Loucy (cell line): Measurements from ENCODE around the gene ZNF521.

Experiments used
- H2AFZ ChIP-seq: fragments of 200-600 bp; sonication (generic); 2 replicates; pipeline ENCODE4 v1.6.0; 2016; ENCODE audit warnings: antibody characterized with exemption, mild to moderate bottlenecking, low read length, moderate library complexity
- H3F3A ChIP-seq: fragments of 200-600 bp; 2 replicates; pipeline ENCODE4 v1.6.0; 2016; ENCODE audit warnings: antibody characterized with exemption, low read depth, mild to moderate bottlenecking
- H3K27me3 ChIP-seq: fragments of 200-600 bp; sonication (generic); 2 replicates; pipeline ENCODE4 v1.6.1; 2014; ENCODE audit warnings: low read length, mild to moderate bottlenecking; ENCODE audit not compliant: insufficient read depth, poor library complexity, severe bottlenecking
- H3K36me3 ChIP-seq: fragments of 200-600 bp; sonication (generic); 2 replicates; pipeline ENCODE4 v1.6.1; 2016; ENCODE audit warnings: low read length; ENCODE audit not compliant: insufficient read depth
- H3K4me1 ChIP-seq: fragments of 200-600 bp; sonication (generic); 2 replicates; pipeline ENCODE4 v1.5.1; 2014; ENCODE audit warnings: low read length, mild to moderate bottlenecking; ENCODE audit not compliant: insufficient read depth, poor library complexity, severe bottlenecking
- H3K4me2 ChIP-seq: fragments of 200-600 bp; sonication (generic); 2 replicates; pipeline ENCODE4 v1.6.0; 2014; ENCODE audit warnings: antibody characterized with exemption, low read length, low read depth, mild to moderate bottlenecking; ENCODE audit not compliant: poor library complexity, severe bottlenecking
- H3K4me3 ChIP-seq: fragments of 200-600 bp; sonication (generic); 2 replicates; pipeline ENCODE4 v1.5.1; 2014; ENCODE audit warnings: low read length, mild to moderate bottlenecking, mixed read lengths; ENCODE audit not compliant: poor library complexity, severe bottlenecking
- H3K79me2 ChIP-seq: fragments of 200-600 bp; sonication (generic); 2 replicates; pipeline ENCODE4 v1.6.1; 2014; ENCODE audit warnings: low read length; ENCODE audit not compliant: insufficient read depth
- H3K9ac ChIP-seq: fragments of 200-600 bp; sonication (generic); 2 replicates; pipeline ENCODE4 v1.6.0; 2014; ENCODE audit warnings: mild to moderate bottlenecking, low read depth, low read length, moderate library complexity; ENCODE audit not compliant: poor library complexity, severe bottlenecking
- H3K9me2 ChIP-seq: fragments of 200-600 bp; sonication (generic); replicated peaks from 2 replicates; pipeline ENCODE4 v1.6.1; 2016; ENCODE audit warnings: low read depth, low read length, mixed read lengths
- H3K9me3 ChIP-seq: fragments of 200-600 bp; sonication (generic); 2 replicates; pipeline ENCODE4 v1.6.1; 2014; ENCODE audit warnings: mild to moderate bottlenecking, antibody characterized with exemption, low read length, low read depth; ENCODE audit not compliant: insufficient read depth
- H4K20me1 ChIP-seq: fragments of 200-600 bp; sonication (generic); 2 replicates; pipeline ENCODE4 v1.6.0; 2014; ENCODE audit warnings: antibody characterized with exemption, low read length, mild to moderate bottlenecking; ENCODE audit not compliant: insufficient read depth, poor library complexity, severe bottlenecking
- CTCF ChIP-seq: fragments of 200-600 bp; sonication (generic); conservative IDR thresholded peaks from 2 replicates; pipeline ENCODE4 v1.5.1; 2014; ENCODE audit warnings: mild to moderate bottlenecking, antibody characterized with exemption, low read length
- EZH2phosphoT487 ChIP-seq: fragments of 200-600 bp; IDR thresholded peaks from 2 replicates; pipeline ENCODE4 v1.6.1; 2018; ENCODE audit warnings: antibody characterized with exemption, mild to moderate bottlenecking, moderate library complexity, borderline replicate concordance

ZNF521 gene

DNA sequence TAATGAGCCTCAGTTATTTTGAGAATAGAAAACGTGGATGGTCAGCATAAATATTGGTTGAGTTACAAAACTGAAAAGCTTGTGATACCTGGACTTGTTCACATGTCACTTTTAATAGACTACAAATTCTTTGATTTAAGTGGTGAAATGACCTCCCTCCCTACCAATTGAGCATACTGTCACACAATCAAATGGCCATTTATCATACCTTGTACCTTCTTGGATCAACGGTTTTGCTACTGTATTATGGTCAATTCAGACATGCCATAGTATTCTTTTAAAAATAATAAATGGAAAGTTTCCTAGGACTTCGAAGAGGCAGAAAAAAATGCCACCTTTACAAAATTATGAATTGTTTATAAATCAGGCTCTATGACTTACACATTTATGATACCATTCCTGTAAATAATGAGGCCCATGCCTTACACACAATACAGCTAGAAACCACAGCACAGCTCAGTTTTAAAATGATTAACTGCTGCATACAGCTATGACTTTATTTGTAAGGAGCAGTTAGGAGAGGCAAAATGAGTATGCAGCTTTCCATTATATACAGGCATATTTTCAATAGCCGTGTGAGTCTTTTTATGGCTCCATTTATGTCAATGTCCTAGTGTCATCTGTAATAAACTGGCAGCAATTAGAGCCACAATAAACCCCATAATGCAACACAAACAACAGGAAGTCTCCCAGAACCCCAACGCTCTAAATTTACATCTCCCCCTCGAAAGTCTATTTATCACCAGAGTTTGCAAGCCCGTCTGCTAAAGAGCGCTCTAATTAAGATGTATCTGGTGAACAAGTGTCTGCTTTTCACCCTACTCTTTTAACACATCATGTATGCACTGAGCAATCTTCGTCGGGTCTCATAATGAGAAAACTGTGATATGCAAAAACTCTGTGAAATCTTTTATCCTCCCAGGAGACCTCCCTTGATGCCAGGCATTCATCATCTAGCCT, 176.1 kb downstream of the ZNF521 start:
- Histone ChIP-seq H2AFZ (no peak overlapping the region), H3K79me2 (peaks cover under 1% of the 10 kb centered on the region; the same call in 1 of the 2 replicates), H3F3A (no peaks in the 10 kb centered on the region), H3K4me3 (no peak overlapping the region), H3K4me2 (no peak overlapping the region), H3K9me2 (no peaks in the 10 kb centered on the region), H3K27me3 (no peaks in the 10 kb centered on the region), H3K9ac (no peak overlapping the region), H4K20me1 (no peaks in the 10 kb centered on the region), H3K4me1 (peaks cover 25% of the 10 kb centered on the region), H3K36me3 (no peaks in the 10 kb centered on the region), H3K9me3 (no peaks in the 10 kb centered on the region)
- TF ChIP-seq EZH2phosphoT487 (no peak), CTCF (no peak)

DNA sequence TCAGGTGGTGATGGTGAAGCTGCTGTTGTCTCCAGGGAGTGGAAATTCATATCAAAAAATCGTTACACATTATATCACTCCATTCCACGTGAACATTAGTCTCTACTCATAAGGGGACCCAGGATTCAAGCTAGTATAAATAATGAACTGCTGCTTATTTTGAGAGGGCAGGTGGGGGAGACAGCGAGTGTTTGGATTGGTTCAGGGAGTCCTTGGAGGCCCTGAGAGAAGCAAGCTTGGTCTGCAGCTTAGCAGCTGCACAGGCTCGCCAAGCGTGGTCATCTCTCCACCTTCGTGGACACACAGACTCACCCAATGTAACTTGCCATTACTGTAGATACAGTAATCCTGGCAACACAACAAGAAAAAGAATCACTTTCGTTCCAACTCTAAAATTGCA, 177.6 kb downstream of the ZNF521 start:
- TF ChIP-seq CTCF: no peak
- TF ChIP-seq EZH2phosphoT487: no peak
- Histone ChIP-seq H3K4me1 (peaks cover 18% of the 10 kb centered on the region), H3K79me2 (no peaks in the 10 kb centered on the region), H4K20me1 (no peaks in the 10 kb centered on the region), H3F3A (no peaks in the 10 kb centered on the region), H3K9ac (no peak overlapping the region), H3K36me3 (no peaks in the 10 kb centered on the region), H3K9me2 (no peaks in the 10 kb centered on the region), H3K4me3 (no peak overlapping the region), H3K4me2 (no peak overlapping the region), H2AFZ (no peak overlapping the region), H3K9me3 (no peaks in the 10 kb centered on the region), H3K27me3 (no peaks in the 10 kb centered on the region)

GRCh38 chr18:25171334-25171733, 180.6 kb downstream of the ZNF521 start:
- Histone ChIP-seq H3K4me3 (no peak overlapping the region), H3K4me1 (peaks cover 10% of the 10 kb centered on the region), H3K27me3 (no peaks in the 10 kb centered on the region), H3K79me2 (no peaks in the 10 kb centered on the region), H3K9ac (no peak overlapping the region), H3K9me3 (no peaks in the 10 kb centered on the region), H3K36me3 (peaks cover 8% of the 10 kb centered on the region; the same call in 1 of the 2 replicates), H3K9me2 (no peaks in the 10 kb centered on the region), H4K20me1 (no peaks in the 10 kb centered on the region), H3F3A (no peaks in the 10 kb centered on the region), H2AFZ (no peak overlapping the region), H3K4me2 (no peak overlapping the region)
- TF ChIP-seq EZH2phosphoT487 (no peak), CTCF (no peak)
